HG03039 (cell line): ENCODE data around the gene CUEDC1.
A peak's percentile ranks its signal among the peaks of the same experiment; 100 is the strongest.
"Not testable (repeated sequence)": the region's sequence is repeated elsewhere in the genome, so short reads cannot be mapped to it uniquely, and the experiment has no call there.

ENCODE experiments used
- ATAC-seq: cut with Tn5 transposase; IDR thresholded peaks from one replicate; pipeline ENCODE4 v1.9.1; 2021; ENCODE audit warnings: mild to moderate bottlenecking, moderate library complexity; ENCODE audit not compliant: unreplicated experiment

CUEDC1 gene

DNA sequence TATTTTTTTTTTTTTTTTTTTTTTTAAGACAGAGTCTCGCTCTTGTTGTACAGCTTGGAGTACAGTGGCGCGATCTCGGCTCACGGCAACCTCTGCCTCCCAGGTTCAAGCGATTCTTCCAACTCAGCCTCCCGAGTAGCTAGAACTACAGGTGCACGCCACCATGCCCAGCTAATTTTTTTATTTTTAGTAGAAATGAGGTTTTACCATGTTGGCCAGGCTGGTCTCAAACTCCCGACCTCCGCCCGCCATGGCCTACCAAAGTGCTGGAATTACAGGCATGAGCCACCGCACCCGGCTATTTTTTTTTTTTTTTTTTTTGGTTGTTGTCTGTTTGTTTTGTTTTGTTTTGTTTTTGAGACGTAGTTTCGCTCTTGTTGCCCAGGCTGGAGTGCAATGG is 3.2 kb upstream of the CUEDC1 start:
- ATAC-seq, result not testable (repeated sequence)

DNA sequence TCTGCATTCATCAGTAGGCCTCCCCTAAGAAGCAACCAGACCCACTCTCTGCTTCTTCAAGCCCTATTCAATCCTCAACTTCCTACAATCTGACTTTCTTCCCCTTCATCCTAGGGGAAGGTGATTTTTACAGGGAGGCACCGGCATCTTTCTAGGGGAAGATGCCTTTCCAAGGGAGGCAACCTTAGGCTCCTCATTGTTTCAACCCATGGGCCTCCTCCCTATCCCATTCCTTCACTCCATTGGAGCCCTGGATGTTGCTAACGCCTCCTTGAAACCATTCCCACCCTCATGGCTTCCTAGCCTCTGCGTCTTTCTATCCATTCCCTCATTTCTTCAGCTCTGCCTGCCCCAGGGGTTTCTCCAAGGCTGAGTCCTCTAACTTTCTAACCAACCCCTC is 2.7 kb upstream of the CUEDC1 start:
- no peak for ATAC-seq

DNA sequence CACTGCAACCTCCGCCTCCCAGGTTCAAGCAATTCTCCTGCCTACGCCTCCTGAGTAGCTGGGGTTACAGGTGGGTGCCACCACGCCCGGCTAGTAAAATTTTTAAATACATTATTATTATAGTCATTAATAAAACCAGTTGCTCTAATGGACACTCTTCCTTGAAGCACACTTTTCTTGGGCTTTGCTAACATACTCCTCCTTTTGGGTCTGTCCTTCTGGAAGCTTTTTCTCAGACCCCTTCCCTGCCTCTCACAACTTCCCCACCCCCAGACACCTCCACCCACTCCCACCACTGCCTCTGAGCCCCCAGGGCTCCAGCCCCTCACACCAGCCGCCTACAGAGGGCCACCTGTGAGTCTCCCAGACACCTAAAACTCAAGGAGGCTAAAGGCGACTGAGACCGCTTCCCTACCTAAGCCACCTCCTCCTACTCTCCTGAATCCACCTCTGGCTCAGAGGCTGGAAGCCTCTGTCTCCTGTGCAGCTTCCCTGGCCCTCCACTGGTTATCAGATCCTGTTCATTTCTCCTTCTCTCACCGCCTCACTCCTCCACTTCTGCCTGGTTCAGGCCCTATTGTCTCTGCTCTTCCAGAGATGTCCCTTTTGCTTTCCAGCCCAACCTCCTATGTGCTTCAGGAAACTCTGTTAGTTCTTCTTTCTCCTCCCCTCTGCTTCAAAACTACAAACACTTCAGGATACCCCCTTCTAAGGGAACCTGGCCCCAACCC is 2.1 kb upstream of the CUEDC1 start:
- no peak for ATAC-seq

DNA sequence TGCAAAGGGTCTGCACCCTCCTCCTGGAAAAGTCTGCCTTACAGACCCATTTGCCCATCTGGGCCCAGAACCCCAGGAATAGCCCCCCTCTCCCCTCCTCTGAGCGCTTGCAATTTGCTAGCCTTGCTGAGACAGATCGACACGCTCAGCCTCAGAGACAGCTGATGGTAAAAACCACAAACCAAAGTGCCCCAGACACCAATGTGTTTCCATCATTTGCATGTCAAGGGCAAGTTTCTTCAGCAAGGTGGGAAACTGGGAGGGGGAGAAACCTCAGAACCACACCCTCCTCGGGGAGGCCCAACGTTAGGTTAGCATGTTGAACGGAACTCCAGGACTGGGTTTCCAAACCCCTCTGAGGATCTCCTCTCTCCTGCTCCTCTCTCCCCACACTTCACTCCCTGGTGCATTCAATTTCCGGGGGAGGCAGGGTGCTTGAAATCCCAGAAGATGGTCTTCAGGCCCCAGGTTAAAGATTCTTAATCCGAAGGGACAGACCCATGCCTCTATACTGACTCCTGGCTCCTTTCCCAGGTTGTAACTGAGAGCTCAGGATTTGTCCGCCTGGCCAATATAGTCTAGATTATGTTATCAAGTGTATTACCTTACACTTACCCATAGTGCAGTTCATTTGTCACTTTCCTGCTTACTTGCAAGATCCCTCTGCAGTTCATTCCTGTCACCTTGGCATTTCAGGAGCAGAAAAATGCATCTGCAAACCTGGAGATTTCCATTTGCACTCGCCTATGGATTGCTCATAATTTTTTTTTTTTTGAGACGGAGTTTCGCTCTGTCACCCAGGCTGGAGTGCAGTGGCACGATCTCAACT is 1.3 kb upstream of the CUEDC1 start:
- peak; percentile 58 for ATAC-seq

DNA sequence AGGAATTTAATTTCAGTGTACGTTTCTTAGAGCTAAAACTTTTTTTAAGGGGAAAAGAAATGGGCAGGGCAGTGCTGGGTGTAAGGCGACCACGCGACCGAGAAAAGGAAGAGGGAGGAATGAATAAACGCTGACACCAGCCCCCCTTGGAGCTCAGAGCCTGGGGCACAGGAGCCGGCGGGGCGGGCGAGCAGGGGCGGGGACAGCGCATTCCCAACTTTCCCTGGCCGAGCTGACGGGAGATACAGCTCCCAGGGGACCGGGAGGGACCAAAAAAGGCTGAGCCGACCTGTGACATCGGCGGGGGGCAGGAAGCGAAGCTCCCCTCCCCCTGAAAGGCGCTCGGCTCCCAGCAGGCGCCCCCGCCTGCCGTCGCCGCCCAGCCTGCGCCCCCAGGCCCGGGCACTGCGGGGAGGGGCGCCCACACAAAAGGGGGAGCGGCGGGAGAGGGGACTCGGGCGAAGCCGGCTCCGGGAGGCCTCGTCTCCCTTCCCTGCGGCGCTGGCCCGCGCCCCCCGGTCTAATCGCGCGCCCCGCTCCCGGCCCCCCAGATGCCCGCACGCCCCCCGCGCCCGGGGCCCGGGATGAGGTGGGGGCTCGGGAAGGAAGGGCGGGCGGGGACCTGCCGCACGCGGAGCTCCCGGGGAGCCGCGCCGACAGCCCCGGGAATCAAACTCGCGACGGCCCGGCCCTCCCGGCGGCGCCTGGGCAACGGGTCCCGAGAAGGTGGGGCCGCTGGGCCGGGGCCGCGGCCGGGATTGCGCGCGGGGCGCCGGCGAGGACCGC is 622 bp downstream of the CUEDC1 start:
- ATAC-seq, result no peak

DNA sequence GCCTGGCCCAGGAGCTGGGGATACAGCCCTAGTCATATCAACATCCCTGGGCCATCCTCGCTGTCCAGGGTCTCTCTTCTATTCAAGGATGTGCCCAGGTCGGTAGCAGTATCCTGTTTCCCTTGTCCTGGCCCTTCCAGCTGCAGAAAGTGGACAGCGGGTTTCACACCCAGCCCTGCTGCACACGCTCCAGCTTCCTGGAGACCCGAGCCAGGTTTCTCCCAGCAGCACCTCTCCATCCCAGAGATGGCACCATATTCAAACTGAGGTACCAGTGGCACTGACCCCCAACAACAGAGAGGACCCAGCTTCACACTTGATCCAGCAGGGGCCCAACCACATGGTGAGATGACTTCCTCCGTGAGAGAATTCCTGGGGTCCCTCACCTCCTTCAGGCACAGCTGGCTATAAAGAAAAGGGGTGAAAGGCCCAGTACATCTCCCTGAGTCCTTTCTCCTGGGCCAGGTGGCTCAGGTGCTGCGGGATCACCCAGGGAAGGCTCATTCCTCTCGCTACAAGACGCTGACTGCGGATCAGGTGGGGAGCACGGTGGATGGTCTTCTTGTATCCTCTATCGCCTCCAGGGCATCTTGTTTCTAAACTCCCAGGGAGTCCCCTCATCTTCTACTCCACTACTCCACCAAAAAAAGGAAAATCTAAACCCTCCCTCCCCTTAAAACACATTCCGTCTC is 1.4 kb downstream of the CUEDC1 start:
- no peak for ATAC-seq

DNA sequence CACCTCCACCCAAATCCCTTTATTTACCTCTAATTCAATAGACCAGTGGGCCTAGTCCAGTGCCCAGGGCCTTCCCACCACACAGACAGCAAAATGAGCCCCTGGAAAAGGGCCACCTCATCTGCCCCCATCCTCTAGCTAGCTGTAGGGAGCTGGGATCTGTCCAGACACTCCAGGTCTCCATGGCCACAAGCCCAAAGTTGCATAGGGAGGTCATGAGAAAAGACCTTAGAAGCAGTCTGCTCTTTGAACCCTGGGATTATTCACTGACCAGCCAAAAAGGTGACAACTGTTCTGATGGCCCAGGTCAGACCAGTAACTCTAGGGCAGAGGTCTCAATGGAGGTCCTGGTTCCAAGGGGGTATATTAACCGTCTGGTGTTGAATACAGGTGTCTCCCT is 2.0 kb downstream of the CUEDC1 start:
- ATAC-seq, result no peak

DNA sequence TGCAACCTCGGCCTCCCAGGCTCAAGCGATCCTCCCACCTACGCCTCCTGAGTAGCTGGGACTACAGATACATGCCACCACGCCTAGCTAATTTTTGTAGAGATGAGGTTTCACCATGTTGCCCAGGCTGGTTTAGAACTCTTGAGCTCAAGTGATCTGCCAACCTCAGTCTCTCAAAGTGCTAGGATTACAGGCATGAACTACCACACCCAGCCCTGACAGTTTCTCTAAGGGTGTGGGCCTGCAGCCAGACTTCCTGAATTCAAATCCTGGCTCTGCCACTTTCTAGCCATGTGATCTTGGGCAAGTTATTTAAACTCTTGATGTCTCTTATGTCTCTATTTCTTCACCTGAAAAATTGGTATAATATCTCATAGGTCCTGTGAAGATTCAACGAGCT is 5.6 kb downstream of the CUEDC1 start:
- no peak for ATAC-seq

DNA sequence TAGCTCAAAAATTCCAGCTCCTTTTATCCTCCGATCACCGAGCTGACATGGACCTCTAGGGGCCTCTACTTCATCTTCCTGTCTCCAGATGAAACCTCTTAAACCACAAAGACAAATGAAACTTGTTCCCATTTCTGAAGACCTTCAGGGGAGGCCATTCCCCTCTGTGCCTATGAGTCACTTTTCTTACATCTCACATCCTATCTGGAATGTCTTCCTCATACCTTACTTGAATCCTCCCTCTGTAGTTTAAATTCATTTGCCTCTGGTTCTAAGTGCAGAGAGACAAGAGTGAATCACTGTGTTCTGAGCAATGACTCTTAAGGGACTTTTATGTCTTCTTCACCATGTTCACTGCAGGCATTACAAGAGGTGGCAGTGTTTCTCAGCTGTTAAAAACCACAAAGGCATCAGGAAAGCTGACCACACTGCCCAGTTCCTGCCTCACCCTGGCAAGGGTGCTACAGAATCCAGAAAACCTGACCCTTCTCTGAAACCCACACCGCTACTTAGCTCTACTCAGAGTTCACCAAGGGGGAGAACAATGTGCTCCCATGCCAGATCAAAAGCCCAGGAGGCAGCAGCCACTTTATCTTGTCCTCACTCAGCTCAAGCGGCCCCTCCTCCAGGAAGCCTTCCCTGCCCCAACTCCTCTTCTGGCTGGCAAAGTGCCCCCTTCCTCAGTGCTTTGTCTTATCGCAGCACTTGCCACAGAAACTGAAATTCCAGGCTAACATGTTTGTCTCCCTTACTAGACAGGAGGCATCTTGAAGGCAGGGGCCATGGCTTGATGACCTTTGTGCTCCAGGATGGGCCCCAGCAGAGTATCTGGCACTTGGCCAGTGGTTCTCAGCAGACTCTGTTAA is 6.4 kb downstream of the CUEDC1 start:
- no peak for ATAC-seq

DNA sequence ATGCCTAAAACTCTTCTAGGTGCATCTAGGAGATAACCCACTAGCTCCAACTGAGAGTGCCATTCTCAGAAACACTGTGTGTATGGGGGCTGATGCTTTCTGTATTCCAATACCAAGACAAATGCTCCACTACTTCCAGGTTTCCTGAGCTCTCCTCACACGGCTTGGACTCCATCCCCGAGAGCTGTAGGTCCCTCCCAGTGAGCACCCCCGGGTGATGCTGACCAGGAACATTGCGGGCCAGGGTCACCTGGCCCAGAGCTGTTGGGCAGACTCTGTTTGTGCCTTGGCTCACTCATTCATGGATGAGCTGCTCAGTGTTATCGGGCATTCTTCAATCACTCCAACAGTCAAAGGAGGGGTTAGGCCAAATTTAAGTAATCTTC is 7.0 kb downstream of the CUEDC1 start:
- ATAC-seq, result no peak

DNA sequence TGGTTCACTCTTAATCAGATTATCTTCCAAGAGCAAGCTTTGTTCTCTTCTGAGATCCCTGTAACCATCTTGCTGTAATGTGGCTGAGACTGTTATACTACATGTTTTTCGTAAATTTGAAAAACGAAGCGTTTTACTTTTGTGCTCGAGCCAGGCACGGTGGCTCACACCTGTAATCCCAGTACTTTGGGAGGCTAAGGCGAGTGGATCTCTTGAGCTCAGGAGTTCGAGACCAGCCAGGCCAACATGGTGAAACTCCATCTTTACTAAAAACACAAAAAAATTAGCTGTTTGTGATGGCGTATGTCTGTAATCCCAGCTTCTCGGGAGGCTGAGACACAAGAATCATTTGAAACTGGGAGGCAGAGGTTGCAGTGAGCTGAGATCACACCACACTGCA is 7.8 kb downstream of the CUEDC1 start:
- no peak for ATAC-seq

DNA sequence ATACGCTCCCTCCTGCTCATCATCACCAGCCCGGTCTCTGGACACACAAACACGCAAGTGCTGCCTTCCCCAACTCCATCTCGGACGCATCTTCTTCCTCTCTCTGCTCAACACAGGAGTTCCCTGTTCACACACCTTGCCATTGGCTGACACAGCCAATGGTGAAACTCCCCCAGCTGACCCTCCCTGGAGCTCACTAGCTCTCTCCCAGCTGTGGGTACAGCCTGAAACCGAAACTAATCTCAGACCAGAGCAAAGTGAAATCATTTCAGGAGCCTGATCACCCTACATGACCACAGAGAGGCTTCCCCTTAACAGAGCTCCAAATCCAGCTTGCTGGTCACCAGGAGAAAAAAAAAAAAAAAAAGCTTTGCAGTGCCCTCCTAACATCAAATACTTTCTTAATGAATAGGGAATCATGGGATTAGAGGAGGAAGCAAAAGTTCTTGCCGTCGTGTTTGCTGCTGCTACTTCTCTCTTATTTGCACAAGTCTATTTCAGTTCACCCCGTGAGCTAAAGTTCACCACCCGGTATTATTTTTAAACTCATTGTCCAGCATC is 8.3 kb downstream of the CUEDC1 start:
- peak; percentile 73 for ATAC-seq

DNA sequence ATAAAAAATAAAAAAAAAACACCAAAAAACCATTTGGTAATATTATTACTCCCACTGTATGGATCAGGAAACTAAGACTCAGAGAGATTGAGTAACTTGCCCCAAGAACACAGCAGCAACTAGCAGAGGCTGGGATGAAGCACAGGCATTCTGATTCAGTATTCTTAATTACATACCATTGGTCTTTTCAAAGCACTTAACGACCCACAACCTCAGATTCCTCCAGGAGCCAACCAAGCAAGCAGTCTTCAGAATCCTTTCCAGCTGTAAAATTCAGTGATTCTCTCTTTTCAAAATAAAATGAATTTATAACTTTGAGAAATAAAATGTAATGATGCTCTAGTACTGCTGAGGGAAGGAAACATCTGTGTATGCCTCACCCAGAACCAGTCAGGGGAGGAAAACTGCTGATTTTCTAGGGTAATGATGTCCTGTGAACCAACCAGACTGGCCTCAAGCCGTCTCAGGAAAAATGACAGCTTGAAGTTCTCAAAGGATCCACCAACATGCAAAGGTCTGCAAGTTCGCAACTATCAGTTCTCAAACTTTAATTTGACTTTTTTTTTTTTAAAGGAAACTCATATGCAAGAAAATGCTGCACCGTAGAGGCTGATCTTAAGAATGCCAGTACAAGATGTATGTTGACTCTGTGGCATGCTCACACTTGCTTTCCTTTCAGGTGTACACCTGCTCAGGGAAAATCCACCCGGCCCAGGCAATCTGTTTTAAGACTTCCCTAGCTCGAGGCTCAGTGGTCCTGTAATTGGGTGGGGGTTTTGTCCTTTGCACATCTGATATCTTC is 9.0 kb downstream of the CUEDC1 start:
- ATAC-seq, result no peak

DNA sequence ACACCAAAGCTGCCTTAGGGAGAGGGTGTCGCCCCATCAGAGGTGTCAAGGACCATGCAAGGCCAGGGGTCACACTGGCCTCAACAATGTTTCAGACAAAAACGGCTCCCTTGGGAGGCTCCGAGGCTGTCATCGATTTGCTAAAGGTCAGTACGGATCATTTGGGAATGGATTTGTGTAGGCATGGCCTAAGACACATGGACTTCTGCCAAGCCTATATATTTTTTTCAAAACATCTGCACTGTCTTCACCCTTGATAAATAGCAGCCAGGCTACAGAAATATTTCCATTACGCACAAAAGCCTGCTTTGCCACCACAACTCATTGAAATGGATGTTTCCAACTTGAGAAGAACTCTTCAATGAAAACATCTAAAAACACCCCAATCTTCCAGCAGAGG is 10.3 kb downstream of the CUEDC1 start:
- ATAC-seq, result no peak

DNA sequence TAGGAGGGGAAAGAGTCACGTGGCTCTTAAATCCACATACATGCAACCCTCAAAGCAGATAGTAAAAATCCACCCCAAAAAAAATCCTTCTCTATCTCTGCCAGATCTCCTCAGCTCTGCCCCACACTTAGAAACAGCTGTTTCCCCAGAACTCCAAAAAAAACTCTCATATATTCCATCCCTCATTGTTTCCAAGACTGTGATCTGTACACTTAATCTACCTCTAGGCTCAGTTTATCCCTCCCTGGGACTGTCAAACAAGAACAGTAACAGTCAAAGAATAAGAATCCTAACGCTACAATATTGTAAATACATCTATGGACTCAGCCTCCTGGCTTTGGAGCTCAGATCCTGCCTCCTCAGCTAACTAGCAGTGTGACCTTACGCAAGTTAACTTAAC is 11.6 kb downstream of the CUEDC1 start:
- ATAC-seq, result no peak

DNA sequence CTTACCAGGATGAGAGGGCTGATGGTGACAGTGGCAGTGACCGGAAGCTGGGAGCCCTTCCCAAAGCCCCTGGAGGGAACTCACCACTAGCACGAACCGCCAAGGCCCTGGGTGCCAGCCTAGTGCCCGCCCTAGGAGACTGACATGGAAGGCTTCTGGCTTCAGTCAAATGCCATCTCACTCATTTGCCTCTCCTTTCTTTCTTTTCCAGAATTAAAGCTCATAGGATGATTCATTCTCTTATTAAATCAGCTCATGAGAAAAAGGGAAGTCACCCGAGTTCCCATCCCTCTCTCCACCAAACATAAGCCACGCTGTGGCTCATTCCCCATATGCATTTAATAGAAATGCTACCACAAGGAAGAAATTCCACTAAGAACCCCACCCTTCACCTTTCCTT is 12.1 kb downstream of the CUEDC1 start:
- no peak for ATAC-seq

DNA sequence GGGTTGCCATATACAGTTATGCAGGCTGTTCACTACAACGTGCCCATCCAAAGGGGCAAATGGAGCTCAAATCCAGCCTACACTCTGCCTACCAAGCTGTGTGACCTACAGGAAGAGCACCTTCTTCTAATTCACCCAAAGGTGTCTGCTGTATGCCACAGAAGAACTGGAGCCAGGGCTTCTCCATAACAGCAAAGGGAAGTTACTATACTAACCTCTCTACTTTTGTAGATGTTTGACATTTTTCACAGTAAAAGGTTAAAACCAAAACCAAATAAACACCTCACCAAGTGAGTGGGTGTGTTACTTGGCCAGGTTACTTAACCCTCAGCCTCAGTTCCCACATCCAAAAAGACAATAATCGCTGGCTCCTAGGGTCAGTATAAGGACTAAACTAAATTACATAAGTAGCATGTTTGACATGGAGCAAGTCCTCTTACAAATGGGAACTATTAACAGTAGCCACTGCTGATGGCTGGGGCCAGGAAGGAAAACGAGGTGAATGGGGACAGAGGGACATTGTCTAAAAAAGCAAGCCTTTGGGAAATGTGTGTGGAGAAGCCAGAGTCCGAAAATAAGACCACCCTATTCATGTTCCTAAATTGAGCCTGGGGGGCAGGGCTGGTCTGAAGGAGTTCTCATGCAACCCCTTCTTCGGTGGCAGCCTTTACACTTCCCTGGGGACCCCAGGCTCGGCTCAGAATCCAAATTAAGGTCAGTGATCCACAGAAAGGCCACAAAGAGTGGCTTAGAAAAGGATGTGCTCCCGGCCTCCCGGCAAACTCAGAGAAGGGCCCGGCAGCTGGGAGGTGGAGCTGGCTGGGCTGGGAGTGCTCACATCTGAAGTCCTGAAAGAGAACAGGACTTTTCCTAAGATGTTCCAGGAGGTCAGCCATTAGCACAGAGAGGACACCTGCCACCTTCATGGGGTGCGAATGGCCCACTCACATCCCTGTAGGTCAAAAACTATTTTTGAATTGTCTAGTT is 13.5 kb downstream of the CUEDC1 start:
- ATAC-seq, result no peak
